Inferior parietal cortex (tissue), 1 donor: ENCODE results near the gene PKN1.

ENCODE experiments used
- DNase-seq: peaks from one replicate; pipeline ENCODE4 v3.0.0-alpha.2; 2016; ENCODE audit errors: extremely low spot score

The PKN1 gene

GRCh38 chr19:14467391-14467790, 34.3 kb downstream of the PKN1 start:
- DNase-seq = no peak

GRCh38 chr19:14467816-14468215, 34.7 kb downstream of the PKN1 start:
- DNase-seq = no peak

- DNase-seq = no peak
Measured at GRCh38 chr19:14470031-14470876, 37.1 kb downstream of the PKN1 start.

- no peak for DNase-seq
Measured at GRCh38 chr19:14471436-14472187, 38.5 kb downstream of the PKN1 start.

GRCh38 chr19:14472202-14472938, 39.3 kb downstream of the PKN1 start:
- peak; percentile 68 for DNase-seq

GRCh38 chr19:14473073-14473977, 40.2 kb downstream of the PKN1 start:
- no peak for DNase-seq

GRCh38 chr19:14473978-14474578, 41.0 kb downstream of the PKN1 start:
- DNase-seq = no peak

- no peak for DNase-seq
Measured at GRCh38 chr19:14474827-14475226, 41.7 kb downstream of the PKN1 start.

- DNase-seq = no peak
Measured at GRCh38 chr19:14475251-14476073, 42.4 kb downstream of the PKN1 start, which contains the start of gene PTGER1. Gene PTGER1 (minus strand): TSS chr19:14475354. CDS start chr19:14474320, 1,034 bp downstream.

- DNase-seq = no peak
Measured at GRCh38 chr19:14476327-14476672, 43.2 kb downstream of the PKN1 start.

GRCh38 chr19:14476673-14477401, 43.7 kb downstream of the PKN1 start:
- DNase-seq = no peak

- no peak for DNase-seq
Measured at GRCh38 chr19:14477418-14478112, 44.5 kb downstream of the PKN1 start.

- DNase-seq = no peak
Measured at GRCh38 chr19:14478113-14478545, 45.0 kb downstream of the PKN1 start.

GRCh38 chr19:14479309-14479974, 46.3 kb downstream of the PKN1 start:
- DNase-seq = no peak

- peak; percentile 31 for DNase-seq
Measured at GRCh38 chr19:14479975-14480699, 47.0 kb downstream of the PKN1 start.

- DNase-seq = no peak
Measured at GRCh38 chr19:14480700-14481079, 47.6 kb downstream of the PKN1 start.

- no peak for DNase-seq
Measured at GRCh38 chr19:14482172-14482941, 49.3 kb downstream of the PKN1 start.
